H9 (cell line): ENCODE measurements around the gene SP100. TPM values are rescaled to one million over a fixed set of nuclear protein-coding genes. Genes with fewer than 3 reads are reported as not detected.
"Not testable (repeated sequence)": the region's sequence is repeated elsewhere in the genome, so short reads cannot be mapped to it uniquely, and the experiment has no call there.

Source experiments
- DNase-seq: peaks from one replicate; pipeline ENCODE4 v3.0.0-alpha.2; 2017
- H2AFZ ChIP-seq: one replicate; pipeline ENCODE4 v1.6.1; 2013; ENCODE audit warnings: mild to moderate bottlenecking, low read length, control low read depth, moderate library complexity
- H2AK5ac ChIP-seq: 2 replicates; pipeline ENCODE4 v1.6.1; 2013; ENCODE audit warnings: low read length, control low read depth, mixed read lengths; ENCODE audit not compliant: insufficient read length
- H2BK120ac ChIP-seq: one replicate; pipeline ENCODE4 v1.6.1; 2013; ENCODE audit warnings: low read depth, mild to moderate bottlenecking, low read length, control low read depth, inconsistent platforms; ENCODE audit not compliant: poor library complexity, severe bottlenecking
- H2BK12ac ChIP-seq: 2 replicates; pipeline ENCODE4 v1.6.1; 2013; ENCODE audit warnings: low read length, control low read depth, mixed read lengths, low read depth; ENCODE audit not compliant: insufficient read length
- H2BK15ac ChIP-seq: 2 replicates; pipeline ENCODE4 v1.6.1; 2013; ENCODE audit warnings: low read depth, low read length, control low read depth
- H2BK20ac ChIP-seq: one replicate; pipeline ENCODE4 v1.6.1; 2013; ENCODE audit warnings: low read depth, mild to moderate bottlenecking, low read length, control low read depth, inconsistent platforms; ENCODE audit not compliant: poor library complexity, severe bottlenecking
- H2BK5ac ChIP-seq: 2 replicates; pipeline ENCODE4 v1.6.1; 2013; ENCODE audit warnings: low read length, control low read depth, mixed read lengths; ENCODE audit not compliant: insufficient read length
- H3K14ac ChIP-seq: 2 replicates; pipeline ENCODE4 v1.6.1; 2013; ENCODE audit warnings: low read length, control low read depth; ENCODE audit not compliant: insufficient read depth
- H3K18ac ChIP-seq: 2 replicates; pipeline ENCODE4 v1.6.1; 2013; ENCODE audit warnings: low read depth, mild to moderate bottlenecking, mixed read lengths, low read length, control low read depth; ENCODE audit not compliant: insufficient read length
- H3K23ac ChIP-seq: 2 replicates; pipeline ENCODE4 v1.6.1; 2013; ENCODE audit warnings: low read length, control low read depth, mixed read lengths, low read depth; ENCODE audit not compliant: insufficient read length
- H3K23me2 ChIP-seq: 2 replicates; pipeline ENCODE4 v1.6.1; 2013; ENCODE audit warnings: low read depth, mild to moderate bottlenecking, mixed read lengths, low read length, control low read depth; ENCODE audit not compliant: insufficient read length, poor library complexity, severe bottlenecking
- H3K27ac ChIP-seq: 2 replicates; pipeline ENCODE4 v1.5.1; 2013; ENCODE audit warnings: low read length, control low read depth, mixed read lengths, low read depth; ENCODE audit not compliant: insufficient read length
- H3K27me3 ChIP-seq: 2 replicates; pipeline ENCODE4 v1.6.1; 2013; ENCODE audit warnings: low read length, control low read depth, inconsistent platforms; ENCODE audit not compliant: insufficient read depth
- H3K4ac ChIP-seq: 2 replicates; pipeline ENCODE4 v1.6.1; 2013; ENCODE audit warnings: low read depth, mild to moderate bottlenecking, control low read depth, inconsistent platforms, low read length, moderate library complexity
- H3K4me1 ChIP-seq: 2 replicates; pipeline ENCODE4 v1.6.1; 2013; ENCODE audit warnings: low read length, control low read depth, inconsistent platforms; ENCODE audit not compliant: insufficient read depth
- H3K4me2 ChIP-seq: 2 replicates; pipeline ENCODE4 v1.6.1; 2013; ENCODE audit warnings: low read length, control low read depth, mixed read lengths; ENCODE audit not compliant: insufficient read length, insufficient read depth
- H3K56ac ChIP-seq: 2 replicates; pipeline ENCODE4 v1.6.1; 2013; ENCODE audit warnings: low read depth, mild to moderate bottlenecking, mixed read lengths, low read length, control low read depth; ENCODE audit not compliant: insufficient read length
- H3K79me1 ChIP-seq: 2 replicates; pipeline ENCODE4 v1.6.1; 2013; ENCODE audit warnings: low read depth, mild to moderate bottlenecking, moderate library complexity, low read length, control low read depth, inconsistent platforms; ENCODE audit not compliant: insufficient read depth, poor library complexity, severe bottlenecking
- H3K79me2 ChIP-seq: 2 replicates; pipeline ENCODE4 v1.6.1; 2013; ENCODE audit warnings: low read length, control low read depth, inconsistent platforms; ENCODE audit not compliant: insufficient read depth
- H3K9ac ChIP-seq: 2 replicates; pipeline ENCODE4 v1.6.1; 2013; ENCODE audit warnings: low read length, control low read depth, mixed read lengths; ENCODE audit not compliant: insufficient read length; ENCODE audit errors: extremely low read depth
- H3K9me3 ChIP-seq: one replicate; pipeline ENCODE4 v1.6.1; 2013; ENCODE audit warnings: low read depth, low read length, inconsistent platforms; ENCODE audit not compliant: control insufficient read depth
- H3T11ph ChIP-seq: one replicate; pipeline ENCODE4 v1.6.1; 2013; ENCODE audit warnings: mild to moderate bottlenecking, low read length, control low read depth, inconsistent platforms
- H4K20me1 ChIP-seq: one replicate; pipeline ENCODE4 v1.6.1; 2013; ENCODE audit not compliant: control insufficient read depth, insufficient read length, insufficient read depth
- H4K5ac ChIP-seq: 2 replicates; pipeline ENCODE4 v1.6.1; 2013; ENCODE audit warnings: low read depth, mild to moderate bottlenecking, mixed read lengths, low read length, control low read depth; ENCODE audit not compliant: insufficient read length
- H4K8ac ChIP-seq: replicated peaks from 2 replicates; pipeline ENCODE4 v1.6.1; 2013; ENCODE audit warnings: low read length, control low read depth, mixed read lengths, low read depth; ENCODE audit not compliant: insufficient read length
- H4K91ac ChIP-seq: 2 replicates; pipeline ENCODE4 v1.6.1; 2013; ENCODE audit warnings: low read depth, mild to moderate bottlenecking, moderate library complexity, mixed read lengths, low read length, control low read depth; ENCODE audit not compliant: insufficient read length
- H3K27ac Mint-ChIP-seq, 3 experiments: 2 replicates in 2 of 3; 3 replicates in 1 of 3; pipeline ENCODE4 v1.8.0; 2020 to 2021; ENCODE audit warnings: mixed read lengths in 3 of 3, mild to moderate bottlenecking in 1 of 3, moderate library complexity in 1 of 3
- H3K27me3 Mint-ChIP-seq: 2 replicates; pipeline ENCODE4 v1.8.0; 2021; ENCODE audit warnings: low read depth, mild to moderate bottlenecking, moderate library complexity, mixed read lengths
- H3K36me3 Mint-ChIP-seq, 3 experiments: 2 replicates in 2 of 3; 3 replicates in 1 of 3; pipeline ENCODE4 v1.8.0; 2020 to 2021; ENCODE audit warnings: low read depth in 3 of 3, mixed read lengths in 3 of 3; ENCODE audit not compliant: insufficient read depth in 1 of 3
- H3K4me1 Mint-ChIP-seq, 2 experiments: 2 replicates each; pipeline ENCODE4 v1.8.0; 2020; ENCODE audit warnings: mixed read lengths in 2 of 2
- H3K4me3 Mint-ChIP-seq, 2 experiments: 2 replicates in 1 of 2; 3 replicates in 1 of 2; pipeline ENCODE4 v1.8.0; 2020 to 2021; ENCODE audit warnings: mild to moderate bottlenecking in 2 of 2, mixed read lengths in 2 of 2, moderate library complexity in 1 of 2
- H3K9me3 Mint-ChIP-seq, 2 experiments: 2 replicates in 1 of 2; 3 replicates in 1 of 2; pipeline ENCODE4 v1.8.0; 2020; ENCODE audit warnings: mild to moderate bottlenecking in 2 of 2, mixed read lengths in 2 of 2, moderate library complexity in 1 of 2
- WGBS: extraction: QIAGEN DNeasy Blood & Tissue Kit; methylation state at CpG from one replicate; pipeline ENCODE4 v1.1.7; 2013; ENCODE audit warnings: missing lambda C conversion rate, low lambda C conversion rate, mixed read lengths; ENCODE audit not compliant: insufficient read length; ENCODE audit errors: extremely low coverage; 5-methylcytosine and 5-hydroxymethylcytosine counted together
- total RNA-seq: library from RNA; stranded (reverse); gene quantifications from 2 replicates; pipeline ENCODE4 v1.2.1, GENCODE V29; 2021
- TF ChIP-seq, protein P1 (sequence below): fragments of 200-600 bp; sonication (generic); conservative IDR thresholded peaks from 3 replicates; pipeline ENCODE4 v1.8.0; 2021; ENCODE audit warnings: antibody characterized with exemption, mild to moderate bottlenecking

SP100 gene
- total RNA-seq, 1 experiment from 2014 or later, result 0.28 TPM

DNA sequence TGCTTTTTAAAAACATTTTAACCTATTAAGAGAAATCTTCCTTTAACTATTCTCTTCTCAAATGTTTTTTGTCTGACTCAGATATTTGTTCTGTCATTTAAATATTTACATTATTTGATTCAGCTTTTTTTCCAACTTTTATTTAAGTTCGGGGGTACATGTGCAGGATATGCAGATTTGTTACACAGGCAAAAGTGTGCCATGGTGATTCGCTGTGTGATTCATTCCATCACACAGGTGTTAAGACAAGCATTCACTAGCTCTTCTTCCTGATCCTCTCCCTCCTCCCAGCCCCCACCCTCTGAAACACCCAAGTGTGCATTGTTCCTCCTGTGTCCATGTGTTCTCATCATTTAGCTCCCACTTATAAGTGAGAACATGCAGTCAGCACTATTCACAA is 19.4 kb downstream of the SP100 start:
- H2BK5ac ChIP-seq, result no peak overlapping the region
- H3K27ac ChIP-seq, result no peak overlapping the region
- H4K8ac ChIP-seq, result no peak overlapping the region
- no peak overlapping the region for H3T11ph ChIP-seq
- H3K4me3 Mint-ChIP-seq, result no peak overlapping the region
- no peaks in the 10 kb centered on the region for H3K23me2 ChIP-seq
- peaks cover 0 to 1% (median 0%) of the 10 kb centered on the region in 3 experiments; a peak in 1 of 7 replicates for H3K36me3 Mint-ChIP-seq
- no peak for DNase-seq
- H3K18ac ChIP-seq, result no peak overlapping the region
- H3K4me2 ChIP-seq, result no peak overlapping the region
- H3K9me3 ChIP-seq, result no peaks in the 10 kb centered on the region
- TF ChIP-seq, protein P1, sequence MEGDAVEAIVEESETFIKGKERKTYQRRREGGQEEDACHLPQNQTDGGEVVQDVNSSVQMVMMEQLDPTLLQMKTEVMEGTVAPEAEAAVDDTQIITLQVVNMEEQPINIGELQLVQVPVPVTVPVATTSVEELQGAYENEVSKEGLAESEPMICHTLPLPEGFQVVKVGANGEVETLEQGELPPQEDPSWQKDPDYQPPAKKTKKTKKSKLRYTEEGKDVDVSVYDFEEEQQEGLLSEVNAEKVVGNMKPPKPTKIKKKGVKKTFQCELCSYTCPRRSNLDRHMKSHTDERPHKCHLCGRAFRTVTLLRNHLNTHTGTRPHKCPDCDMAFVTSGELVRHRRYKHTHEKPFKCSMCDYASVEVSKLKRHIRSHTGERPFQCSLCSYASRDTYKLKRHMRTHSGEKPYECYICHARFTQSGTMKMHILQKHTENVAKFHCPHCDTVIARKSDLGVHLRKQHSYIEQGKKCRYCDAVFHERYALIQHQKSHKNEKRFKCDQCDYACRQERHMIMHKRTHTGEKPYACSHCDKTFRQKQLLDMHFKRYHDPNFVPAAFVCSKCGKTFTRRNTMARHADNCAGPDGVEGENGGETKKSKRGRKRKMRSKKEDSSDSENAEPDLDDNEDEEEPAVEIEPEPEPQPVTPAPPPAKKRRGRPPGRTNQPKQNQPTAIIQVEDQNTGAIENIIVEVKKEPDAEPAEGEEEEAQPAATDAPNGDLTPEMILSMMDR, result no peak
- H2AK5ac ChIP-seq, result no peak overlapping the region
- no peak overlapping the region for H2AFZ ChIP-seq
- H3K56ac ChIP-seq, result no peak overlapping the region
- no peaks in the 10 kb centered on the region for H3K79me2 ChIP-seq
- no CpG with 5 or more reads among the region's 2 CpGs for WGBS
- no peaks in the 10 kb centered on the region for H4K20me1 ChIP-seq
- H2BK120ac ChIP-seq, result no peak overlapping the region
- no peak overlapping the region for H2BK20ac ChIP-seq
- no peaks in the 10 kb centered on the region for H3K4me1 ChIP-seq
- no peak overlapping the region for H3K27ac Mint-ChIP-seq
- no peak overlapping the region for H3K9ac ChIP-seq
- H3K27me3 Mint-ChIP-seq, result no peaks in the 10 kb centered on the region; the same call in 1 of the 2 replicates
- H4K91ac ChIP-seq, result no peak overlapping the region
- peaks cover 8 to 10% of the 10 kb centered on the region in 2 experiments for H3K9me3 Mint-ChIP-seq
- no peaks in the 10 kb centered on the region for H3K79me1 ChIP-seq
- no peak overlapping the region for H3K4ac ChIP-seq
- H3K4me1 Mint-ChIP-seq, result peaks cover 0 to 3% of the 10 kb centered on the region in 2 experiments; a peak in 2 of 4 replicates
- no peak overlapping the region for H3K14ac ChIP-seq
- no peak overlapping the region for H2BK15ac ChIP-seq
- H3K27me3 ChIP-seq, result no peaks in the 10 kb centered on the region
- no peak overlapping the region for H3K23ac ChIP-seq
- H2BK12ac ChIP-seq, result no peak overlapping the region
- H4K5ac ChIP-seq, result no peak overlapping the region

DNA sequence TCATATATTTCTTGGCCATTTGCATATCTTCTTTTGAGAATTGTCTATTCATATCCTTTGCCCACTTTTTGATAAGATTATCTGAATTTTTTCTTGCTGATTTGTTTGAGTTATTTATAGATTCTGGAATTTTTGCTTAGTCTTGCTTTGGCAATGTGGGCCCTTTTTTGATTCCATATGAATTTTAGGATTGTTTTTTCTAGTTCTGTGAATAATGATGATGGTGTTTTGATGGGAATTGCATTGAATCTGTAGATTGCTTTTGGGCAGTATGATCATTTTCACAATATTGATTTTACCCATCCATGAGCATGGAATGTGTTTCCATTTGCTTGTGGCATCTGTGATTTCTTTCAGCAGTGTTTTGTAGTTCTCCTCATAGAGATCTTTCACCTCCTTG is 23.1 kb downstream of the SP100 start:
- H3K23me2 ChIP-seq, H4K91ac ChIP-seq, H2BK15ac ChIP-seq, H3K9ac ChIP-seq, H2BK5ac ChIP-seq, H3K14ac ChIP-seq, H3K27ac Mint-ChIP-seq, H2BK12ac ChIP-seq, H3T11ph ChIP-seq, H3K4me2 ChIP-seq, H3K36me3 Mint-ChIP-seq, H2BK20ac ChIP-seq, H2AK5ac ChIP-seq, H3K4me3 Mint-ChIP-seq, H3K56ac ChIP-seq, H3K23ac ChIP-seq, H4K8ac ChIP-seq, H3K9me3 ChIP-seq, DNase-seq, H3K27me3 ChIP-seq, H4K20me1 ChIP-seq, H2AFZ ChIP-seq, H2BK120ac ChIP-seq, H3K4me1 Mint-ChIP-seq, H3K79me1 ChIP-seq, H3K27me3 Mint-ChIP-seq, H3K27ac ChIP-seq, H4K5ac ChIP-seq, H3K79me2 ChIP-seq, H3K18ac ChIP-seq, H3K4ac ChIP-seq, H3K4me1 ChIP-seq: not testable (repeated sequence)
- H3K9me3 Mint-ChIP-seq, result peaks cover 8 to 10% of the 10 kb centered on the region in 2 experiments
